GM18502 (cell line): ENCODE data around the gene PPP1R12B.

Source experiments
- ATAC-seq: cut with Tn5 transposase; IDR thresholded peaks from one replicate; pipeline ENCODE4 v1.9.1; 2021; ENCODE audit warnings: mild to moderate bottlenecking; ENCODE audit not compliant: unreplicated experiment, poor library complexity

PPP1R12B gene

DNA sequence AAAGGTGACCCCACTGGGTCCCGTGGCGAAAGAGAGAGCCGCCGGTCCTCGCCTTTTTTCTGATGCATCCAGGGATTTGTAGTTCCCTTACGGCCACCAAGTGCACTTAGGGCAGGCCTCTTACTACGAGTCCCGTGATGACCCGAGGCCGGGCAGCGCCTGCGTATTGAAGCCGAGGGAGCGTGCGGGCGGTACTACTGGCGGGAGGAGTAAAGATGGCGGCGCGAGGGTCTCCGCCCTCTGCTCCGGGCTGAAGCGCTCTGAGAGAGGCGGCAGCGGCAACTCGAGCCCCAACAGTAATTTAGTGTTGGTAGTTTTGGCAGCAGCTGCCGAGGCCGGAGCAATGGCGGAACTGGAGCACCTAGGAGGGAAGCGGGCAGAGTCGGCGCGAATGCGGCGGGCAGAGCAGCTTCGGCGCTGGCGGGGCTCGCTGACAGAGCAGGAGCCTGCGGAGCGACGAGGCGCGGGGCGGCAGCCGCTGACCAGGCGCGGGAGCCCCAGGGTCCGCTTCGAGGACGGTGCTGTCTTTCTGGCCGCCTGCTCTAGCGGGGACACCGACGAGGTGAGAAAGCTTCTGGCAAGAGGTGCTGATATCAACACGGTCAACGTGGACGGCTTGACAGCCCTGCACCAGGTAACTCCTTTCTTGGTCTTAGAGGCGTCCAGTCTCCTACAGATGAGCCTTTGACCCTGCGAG is at the start of gene PPP1R12B:
TSS of gene PPP1R12B (plus strand) at position 191 of the 697 bp plus-strand sequence. CDS start at position 344, 153 bp downstream.
- peak; percentile 96 for ATAC-seq

DNA sequence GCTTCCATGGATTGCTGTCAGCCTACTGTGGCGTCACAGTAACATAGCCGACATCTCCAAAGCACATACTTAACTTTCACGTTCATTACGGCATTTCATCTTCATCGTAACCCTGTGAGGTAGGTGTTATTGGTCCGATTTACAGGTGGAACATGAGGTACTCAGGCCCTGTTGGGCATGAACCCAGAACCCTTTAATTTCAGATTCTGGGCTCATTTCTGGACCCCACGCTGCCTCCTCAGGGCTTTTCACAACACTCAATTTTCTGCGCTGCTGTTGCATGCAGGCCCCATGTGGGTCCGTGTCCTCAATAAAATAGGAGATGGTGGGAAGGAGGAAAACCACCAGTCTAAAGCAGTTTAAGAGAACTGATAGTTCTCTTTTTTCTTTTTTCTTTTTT is 46.3 kb upstream of the PPP1R12B start:
- ATAC-seq = no peak

DNA sequence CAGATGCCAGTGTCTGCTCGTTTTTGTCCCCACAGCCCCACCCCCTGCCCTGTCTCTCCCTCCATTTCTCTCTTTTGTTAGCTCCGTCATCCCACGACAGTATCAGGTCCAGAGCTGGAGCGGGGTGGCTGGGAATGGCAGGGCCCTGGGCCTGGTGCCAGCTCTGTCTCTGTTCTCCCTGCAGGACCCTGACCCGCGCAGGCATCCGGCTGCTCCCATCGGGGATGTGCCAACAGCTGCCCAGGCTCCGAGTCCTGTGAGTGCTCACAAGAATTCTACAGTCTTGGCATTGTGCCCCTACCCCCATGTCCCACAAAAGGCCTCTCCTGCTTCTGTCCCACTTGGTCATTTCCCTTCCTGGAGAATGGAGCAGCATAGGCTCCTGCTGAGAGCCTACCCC is 44.1 kb upstream of the PPP1R12B start:
- ATAC-seq = no peak

DNA sequence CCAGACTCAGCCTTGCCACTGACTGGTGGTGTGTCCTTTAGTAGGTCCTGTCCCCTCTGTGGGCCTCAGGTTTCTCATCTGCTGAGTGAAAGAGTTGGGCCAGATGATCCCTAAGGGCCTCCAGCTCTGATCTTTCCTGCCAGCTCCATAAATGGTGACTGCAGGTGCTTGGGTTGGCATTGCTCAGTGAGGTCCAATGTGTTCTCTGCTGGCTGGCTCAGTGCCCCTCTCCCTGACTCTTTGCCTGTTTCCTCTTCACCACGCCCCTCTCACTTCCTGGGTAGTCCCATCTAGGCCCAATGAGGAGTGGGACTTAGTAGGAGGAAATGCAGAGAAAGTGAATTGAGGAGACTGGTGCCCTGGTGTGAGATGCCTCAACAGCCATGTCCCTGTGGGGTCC is 43.3 kb upstream of the PPP1R12B start:
- ATAC-seq = no peak

GRCh38 chr1:202306535-202307345 is 41.8 kb upstream of the PPP1R12B start:
- no peak for ATAC-seq

GRCh38 chr1:202310071-202310725 is 38.3 kb upstream of the PPP1R12B start:
- ATAC-seq = no peak

DNA sequence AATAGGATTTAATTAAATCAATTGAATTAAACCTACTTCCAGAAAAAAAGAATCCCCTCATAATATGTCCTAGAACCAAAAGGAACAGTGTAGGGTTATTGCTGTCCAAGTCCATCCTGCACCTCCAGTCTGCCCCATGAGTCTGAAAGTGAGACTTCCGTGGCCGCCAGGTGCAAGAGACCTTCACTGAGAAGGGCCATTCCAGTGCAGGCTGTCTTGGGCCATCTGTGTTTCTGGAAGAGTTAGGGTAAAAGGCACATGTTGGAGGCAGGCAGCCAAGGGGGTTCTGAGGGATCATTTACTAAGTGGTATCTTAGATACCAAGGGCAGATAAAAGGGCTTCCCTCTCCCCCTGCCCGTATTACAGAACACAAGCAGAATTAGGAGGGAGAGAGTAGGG is 37.8 kb upstream of the PPP1R12B start:
- ATAC-seq = no peak

DNA sequence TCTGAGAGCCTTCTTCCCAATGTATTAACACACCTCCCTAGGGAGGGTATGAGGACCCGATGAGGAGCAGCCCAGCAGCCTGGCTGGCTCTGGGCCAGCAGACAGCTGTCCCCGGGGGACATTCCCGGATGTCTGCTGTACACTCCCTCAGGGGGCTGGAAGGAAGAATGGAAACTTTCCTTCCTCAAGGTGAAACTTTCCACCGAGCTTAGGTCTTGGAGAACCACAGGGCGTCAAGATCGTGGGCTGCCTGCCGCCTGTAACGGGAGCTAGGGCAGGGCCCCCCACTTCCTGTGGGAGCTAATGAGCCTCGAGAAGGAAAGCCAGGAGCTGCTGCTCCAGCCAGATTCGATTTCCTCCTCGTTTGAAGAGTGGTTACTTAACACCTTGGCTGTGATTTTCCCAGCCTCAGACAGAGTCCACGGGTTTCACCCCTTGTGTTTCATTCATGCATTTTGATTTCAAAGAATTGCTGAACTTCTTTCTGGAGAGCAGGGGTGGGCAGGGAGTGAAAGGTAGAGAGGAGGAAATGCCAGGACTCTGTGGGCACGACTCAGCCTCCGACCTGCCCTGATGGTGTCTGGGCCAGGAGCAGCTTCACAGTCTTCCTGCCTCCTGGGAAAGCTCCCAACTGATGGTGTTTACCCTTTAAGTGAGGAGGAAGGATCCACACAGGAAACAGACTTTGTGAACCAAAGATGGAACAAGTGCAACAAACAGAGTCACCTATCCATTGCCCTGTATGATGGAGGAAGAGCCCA is 36.4 kb upstream of the PPP1R12B start:
- ATAC-seq = no peak

DNA sequence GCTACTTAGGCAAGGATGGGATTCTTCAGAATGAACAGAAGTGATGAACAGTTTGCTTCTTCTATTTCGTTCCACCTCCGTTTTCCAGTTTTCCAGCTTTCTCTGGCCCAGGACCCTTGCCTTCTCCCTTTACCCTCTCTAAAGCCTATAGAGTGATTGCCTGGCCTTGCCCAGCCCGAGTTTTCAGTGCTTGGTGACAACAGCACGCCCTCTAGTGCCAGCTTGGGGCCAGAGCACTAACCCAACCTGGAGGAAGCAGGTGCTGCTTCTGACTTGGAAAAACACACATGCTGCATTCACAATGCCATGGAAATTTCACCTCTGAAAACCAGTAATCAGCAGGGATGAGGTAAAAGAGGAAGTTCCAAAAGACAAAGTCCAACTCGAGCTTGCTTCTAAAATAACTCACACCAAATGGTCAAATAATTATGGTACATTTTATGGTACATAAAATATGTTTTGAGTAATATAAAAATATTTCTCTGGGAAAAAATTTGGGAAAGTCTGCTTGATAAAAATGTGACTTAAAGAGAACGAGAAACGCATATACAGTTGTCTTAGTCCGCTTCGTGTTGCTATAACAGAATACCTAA is 32.8 kb upstream of the PPP1R12B start:
- no peak for ATAC-seq

GRCh38 chr1:202316186-202316585 is 32.3 kb upstream of the PPP1R12B start:
- no peak for ATAC-seq

GRCh38 chr1:202317941-202318925 is 30.3 kb upstream of the PPP1R12B start:
- ATAC-seq = no peak

GRCh38 chr1:202319381-202320080 is 29.0 kb upstream of the PPP1R12B start:
- ATAC-seq = no peak

DNA sequence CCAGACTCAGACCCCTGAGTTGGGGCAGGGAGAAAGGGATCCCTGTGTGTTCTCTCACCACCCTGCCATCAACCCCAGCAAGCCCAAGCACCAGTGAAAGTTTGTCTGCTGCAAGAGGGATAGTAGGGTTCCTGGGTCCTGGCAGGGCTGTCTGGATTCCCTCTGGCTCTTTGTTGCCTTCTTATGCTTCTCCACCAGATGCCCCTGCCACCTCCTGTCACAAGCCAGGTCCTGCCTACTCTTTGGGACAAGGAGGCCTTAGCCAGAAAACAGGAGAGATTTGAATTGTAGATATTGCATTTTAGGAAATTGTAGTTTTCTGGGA is 28.5 kb upstream of the PPP1R12B start:
- no peak for ATAC-seq

DNA sequence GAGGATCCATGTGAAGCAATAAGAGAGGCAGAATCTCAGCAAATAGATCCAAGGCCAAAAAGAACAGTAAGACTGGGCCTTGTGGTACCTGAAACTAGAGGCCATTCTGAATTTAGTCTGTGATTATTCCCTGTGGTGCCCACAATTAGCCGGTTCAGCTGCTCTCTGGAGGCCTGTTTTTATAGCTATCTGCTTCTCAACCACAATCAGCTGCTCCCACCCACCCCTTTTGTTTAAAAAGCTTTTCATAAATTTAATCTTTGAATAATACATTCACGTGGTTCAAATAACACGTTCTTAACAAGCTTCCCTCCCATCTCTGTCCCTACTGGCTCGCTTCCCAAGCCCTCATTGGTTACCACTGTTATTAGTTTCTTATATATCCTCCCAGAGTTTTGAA is 24.8 kb upstream of the PPP1R12B start:
- no peak for ATAC-seq

GRCh38 chr1:202324646-202325045 is 23.9 kb upstream of the PPP1R12B start:
- no peak for ATAC-seq

DNA sequence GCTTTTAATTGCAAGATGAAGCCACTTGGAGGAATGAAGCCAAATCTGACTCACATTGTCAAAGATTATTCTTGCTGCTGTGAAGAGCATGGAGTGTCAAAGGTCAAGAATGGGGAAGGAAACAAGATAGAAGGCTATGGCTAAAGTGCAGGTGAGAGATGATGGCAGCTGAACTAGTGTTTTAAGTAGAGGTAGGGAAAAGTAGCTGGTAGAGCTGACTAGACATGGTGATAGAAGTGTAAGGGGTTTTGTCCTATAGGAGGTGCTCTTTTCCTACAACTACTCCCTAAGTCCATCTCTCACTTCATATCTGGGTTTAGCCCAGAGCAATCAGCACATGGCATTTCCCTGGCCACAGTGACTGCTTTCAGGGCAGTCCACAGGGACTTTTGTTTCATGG is 18.6 kb upstream of the PPP1R12B start:
- ATAC-seq = no peak

DNA sequence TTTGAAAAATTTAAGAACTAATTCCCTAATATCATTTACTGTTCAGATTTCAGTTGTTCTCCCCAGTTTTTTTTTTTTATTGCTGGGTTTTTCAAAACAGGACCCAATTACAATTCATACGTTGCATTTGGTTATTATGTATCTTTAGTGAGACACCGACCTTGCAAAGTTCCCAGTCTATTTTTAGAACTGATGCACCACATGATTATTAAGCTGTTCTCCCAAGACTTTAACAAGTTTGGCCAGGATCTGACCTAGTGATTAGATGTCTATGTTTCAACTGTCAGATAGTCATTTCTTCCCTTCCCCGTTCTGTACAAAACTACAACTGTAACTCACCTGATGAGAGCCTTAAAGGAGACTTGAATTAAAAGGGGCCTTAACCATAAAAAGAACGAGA is 14.6 kb upstream of the PPP1R12B start:
- no peak for ATAC-seq

DNA sequence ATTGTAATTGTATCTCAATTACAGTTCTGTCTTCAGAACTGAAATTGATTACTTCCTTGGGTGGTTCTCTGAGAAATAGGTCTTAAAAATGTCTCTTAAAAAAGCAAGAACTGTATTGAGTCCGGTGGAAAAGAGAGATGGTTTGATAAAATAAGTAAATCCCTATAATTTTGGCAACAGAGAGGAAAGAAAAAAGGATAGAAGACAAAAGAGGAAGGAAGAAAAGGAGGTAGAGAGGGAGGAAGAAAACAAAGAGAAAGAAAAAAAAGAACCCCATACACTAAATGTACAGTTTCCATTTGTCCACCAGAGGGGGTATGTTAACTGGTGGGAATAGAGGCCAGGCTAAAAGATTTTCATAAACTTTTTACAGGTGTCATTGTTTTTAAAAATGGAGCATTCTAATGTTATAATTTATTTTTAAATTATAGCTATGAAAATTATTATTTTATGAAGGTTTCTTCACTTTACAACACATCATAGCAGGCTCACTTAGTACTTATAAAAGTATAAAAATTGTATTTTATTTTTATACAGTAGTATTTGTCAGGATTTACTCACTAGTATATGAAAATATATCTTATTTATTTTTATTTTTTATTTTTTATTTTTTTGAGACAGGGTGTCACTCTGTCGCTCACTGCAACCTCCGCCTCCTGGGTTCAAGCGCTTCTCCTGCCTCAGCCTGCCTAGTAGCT is 4.7 kb upstream of the PPP1R12B start:
- ATAC-seq = no peak
